Fibroblast of skin of right quadriceps (primary cell): ENCODE results near the gene TMEM151B.

ENCODE experiments used
- DNase-seq: peaks from one replicate; pipeline ENCODE4 v3.0.0-alpha.2; 2013

TMEM151B gene

GRCh38 chr6:44253307-44254101 is 16.7 kb upstream of the TMEM151B start:
- peak; percentile 28 for DNase-seq

GRCh38 chr6:44254191-44255104 is 15.8 kb upstream of the TMEM151B start:
- no peak for DNase-seq

GRCh38 chr6:44255105-44255808 is 15.0 kb upstream of the TMEM151B start:
- peak; percentile 23 for DNase-seq

- no peak for DNase-seq
Measured at GRCh38 chr6:44255871-44256774, 14.1 kb upstream of the TMEM151B start.

GRCh38 chr6:44256775-44257024 is 13.6 kb upstream of the TMEM151B start:
- no peak for DNase-seq

- DNase-seq, result peak; percentile 61
Measured at GRCh38 chr6:44257025-44257752, 13.1 kb upstream of the TMEM151B start, which contains the start of gene SLC35B2. SLC35B2 (minus strand) TSS chr6:44257528; CDS start chr6:44257410, 118 bp downstream.

GRCh38 chr6:44257753-44258324 is 12.4 kb upstream of the TMEM151B start:
- DNase-seq, result no peak

GRCh38 chr6:44258325-44258863 is 11.9 kb upstream of the TMEM151B start:
- DNase-seq, result no peak

- DNase-seq, result no peak
Measured at GRCh38 chr6:44258921-44259320, 11.3 kb upstream of the TMEM151B start.

- no peak for DNase-seq
Measured at GRCh38 chr6:44260011-44260410, 10.2 kb upstream of the TMEM151B start.

- no peak for DNase-seq
Measured at GRCh38 chr6:44260451-44261297, 9.6 kb upstream of the TMEM151B start.

GRCh38 chr6:44261581-44261980 is 8.7 kb upstream of the TMEM151B start:
- no peak for DNase-seq

GRCh38 chr6:44262467-44263353 is 7.5 kb upstream of the TMEM151B start:
- DNase-seq, result no peak

- no peak for DNase-seq
Measured at GRCh38 chr6:44263354-44264100, 6.7 kb upstream of the TMEM151B start.

- DNase-seq, result no peak
Measured at GRCh38 chr6:44264154-44265006, 5.9 kb upstream of the TMEM151B start.

GRCh38 chr6:44265007-44265721 is 5.1 kb upstream of the TMEM151B start, which contains the start of gene NFKBIE:
NFKBIE (minus strand) TSS chr6:44265551; CDS start chr6:44265346, 205 bp downstream.
- peak; percentile 85 for DNase-seq
